ENCODE results near the gene TAGLN3. TPM values are rescaled to one million over a fixed set of nuclear protein-coding genes. Genes with fewer than 3 reads are reported as not detected.

TAGLN3 gene
- polyA plus RNA-seq, 1 of the 3 experiments (the other 2 are of a cell fraction) = 19.6 TPM

DNA sequence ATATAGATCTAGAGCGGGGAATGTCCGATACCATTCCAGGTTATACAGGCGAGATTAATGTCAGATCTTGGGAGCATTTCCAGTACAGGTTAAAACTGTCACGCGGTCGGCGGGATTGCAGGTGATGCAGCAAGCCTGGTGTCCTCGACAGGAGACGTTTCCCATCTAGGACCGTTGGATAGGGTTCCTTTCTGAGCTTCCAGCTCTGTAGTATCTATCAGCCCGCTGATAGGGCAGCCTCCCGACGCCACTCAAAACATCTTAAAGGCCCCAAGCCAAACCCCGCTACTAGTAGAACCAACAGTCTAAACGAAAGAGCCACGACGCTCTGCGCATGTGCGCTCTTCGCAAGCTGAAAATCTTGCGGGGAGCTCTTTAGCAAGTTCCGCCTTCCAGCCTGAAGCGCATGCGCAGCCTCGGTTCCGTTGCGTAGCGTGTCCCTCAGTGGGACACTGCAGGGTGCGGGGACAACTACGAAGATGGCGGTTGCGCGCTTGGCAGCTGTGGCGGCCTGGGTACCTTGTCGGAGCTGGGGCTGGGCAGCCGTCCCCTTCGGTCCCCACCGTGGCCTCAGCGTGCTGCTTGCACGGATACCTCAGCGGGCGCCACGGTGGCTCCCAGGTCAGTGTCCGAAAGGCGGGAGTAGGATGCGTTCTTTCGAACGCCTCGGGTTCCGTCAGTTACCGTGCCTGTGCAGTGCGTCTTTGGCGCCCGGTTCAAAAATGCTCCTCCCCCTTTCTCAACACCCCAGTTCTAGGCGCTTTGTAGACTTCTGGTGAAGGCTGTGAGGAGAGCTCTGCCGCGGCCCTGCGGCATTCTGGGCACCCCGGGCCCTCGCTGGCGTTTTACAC, 19.9 kb upstream of the TAGLN3 start, which contains the start of gene ABHD10:
Gene ABHD10 (plus strand): TSS at position 444 of the 851 bp plus-strand sequence. CDS start 36 bp downstream, at position 480.
- H3K9me3 ChIP-seq = no peaks in the 10 kb centered on the region
- no peaks in the 10 kb centered on the region for H3K9me2 ChIP-seq
- no peaks in the 10 kb centered on the region for H3K27me3 ChIP-seq (ENCODE audit: insufficient read depth)
- 3% methylated on average over 31 of the region's 61 CpGs for WGBS (ENCODE audit: low lambda C conversion rate)
- POLR2A ChIA-PET = interaction anchor here (1.0 to 1.7 kb wide), 4 partner anchors 11 to 21 kb away, joined by 3 to 20 read pairs (median 4); partner anchors contain the start of gene TAGLN3
- CTCF ChIA-PET = interaction anchor here (0.9 to 5.7 kb wide), 13 partner anchors 10 to 287 kb away, joined by 3 to 40 read pairs (median 5); no protein-coding TSS in a partner anchor
- peak within 1 kb of the TSS; percentile 80 for H3K9ac ChIP-seq
- peak within 1 kb of the TSS; percentile 80 for H3K4me2 ChIP-seq
- peak within 1 kb of the TSS; percentile 84 to 92 for H3K4me3 ChIP-seq (ENCODE audit: low read depth in 2 of 2, low read length in 1 of 2)
- H3K4me1 ChIP-seq (ENCODE audit: control insufficient read depth in 1 of 2, insufficient read depth in 2 of 2, low read depth in 1 of 2, low read length in 1 of 2) = peaks cover 8 to 12% of the 10 kb centered on the region in 2 experiments; a peak in 3 of 4 replicates
- H3K79me2 ChIP-seq (ENCODE audit: insufficient read depth) = peaks cover 48% of the 10 kb centered on the region
- peaks cover 18 to 24% of the 10 kb centered on the region in 2 experiments for H3K36me3 ChIP-seq (replicated peaks in 1 of 2; ENCODE audit: control insufficient read depth in 1 of 2, insufficient read depth in 2 of 2, low read length in 1 of 2)
- no peak for TF ChIP-seq FOXM1 (IDR thresholded peaks at IDR 0.05; ENCODE audit: low read depth)
- TF ChIP-seq, protein P1, sequence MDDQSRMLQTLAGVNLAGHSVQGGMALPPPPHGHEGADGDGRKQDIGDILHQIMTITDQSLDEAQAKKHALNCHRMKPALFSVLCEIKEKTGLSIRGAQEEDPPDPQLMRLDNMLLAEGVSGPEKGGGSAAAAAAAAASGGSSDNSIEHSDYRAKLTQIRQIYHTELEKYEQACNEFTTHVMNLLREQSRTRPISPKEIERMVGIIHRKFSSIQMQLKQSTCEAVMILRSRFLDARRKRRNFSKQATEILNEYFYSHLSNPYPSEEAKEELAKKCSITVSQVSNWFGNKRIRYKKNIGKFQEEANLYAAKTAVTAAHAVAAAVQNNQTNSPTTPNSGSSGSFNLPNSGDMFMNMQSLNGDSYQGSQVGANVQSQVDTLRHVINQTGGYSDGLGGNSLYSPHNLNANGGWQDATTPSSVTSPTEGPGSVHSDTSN (IDR thresholded peaks at IDR 0.05) = peak; percentile 83
- peak; percentile 88 for TF ChIP-seq YY1 (IDR thresholded peaks at IDR 0.05; ENCODE audit: low read depth)
- TF ChIP-seq, protein P2, sequence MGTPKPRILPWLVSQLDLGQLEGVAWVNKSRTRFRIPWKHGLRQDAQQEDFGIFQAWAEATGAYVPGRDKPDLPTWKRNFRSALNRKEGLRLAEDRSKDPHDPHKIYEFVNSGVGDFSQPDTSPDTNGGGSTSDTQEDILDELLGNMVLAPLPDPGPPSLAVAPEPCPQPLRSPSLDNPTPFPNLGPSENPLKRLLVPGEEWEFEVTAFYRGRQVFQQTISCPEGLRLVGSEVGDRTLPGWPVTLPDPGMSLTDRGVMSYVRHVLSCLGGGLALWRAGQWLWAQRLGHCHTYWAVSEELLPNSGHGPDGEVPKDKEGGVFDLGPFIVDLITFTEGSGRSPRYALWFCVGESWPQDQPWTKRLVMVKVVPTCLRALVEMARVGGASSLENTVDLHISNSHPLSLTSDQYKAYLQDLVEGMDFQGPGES (IDR thresholded peaks at IDR 0.05; ENCODE audit: low read depth, low read length) = no peak
- TF ChIP-seq TAF1 (IDR thresholded peaks at IDR 0.05; ENCODE audit: borderline replicate concordance, low read depth, low read length) = peak; percentile 7; the same call in 1 of the 2 replicates
- TF ChIP-seq RCOR1 (IDR thresholded peaks at IDR 0.05; ENCODE audit: low read length) = peak; percentile 34; the same call in 1 of the 2 replicates
- TF ChIP-seq, protein P3, sequence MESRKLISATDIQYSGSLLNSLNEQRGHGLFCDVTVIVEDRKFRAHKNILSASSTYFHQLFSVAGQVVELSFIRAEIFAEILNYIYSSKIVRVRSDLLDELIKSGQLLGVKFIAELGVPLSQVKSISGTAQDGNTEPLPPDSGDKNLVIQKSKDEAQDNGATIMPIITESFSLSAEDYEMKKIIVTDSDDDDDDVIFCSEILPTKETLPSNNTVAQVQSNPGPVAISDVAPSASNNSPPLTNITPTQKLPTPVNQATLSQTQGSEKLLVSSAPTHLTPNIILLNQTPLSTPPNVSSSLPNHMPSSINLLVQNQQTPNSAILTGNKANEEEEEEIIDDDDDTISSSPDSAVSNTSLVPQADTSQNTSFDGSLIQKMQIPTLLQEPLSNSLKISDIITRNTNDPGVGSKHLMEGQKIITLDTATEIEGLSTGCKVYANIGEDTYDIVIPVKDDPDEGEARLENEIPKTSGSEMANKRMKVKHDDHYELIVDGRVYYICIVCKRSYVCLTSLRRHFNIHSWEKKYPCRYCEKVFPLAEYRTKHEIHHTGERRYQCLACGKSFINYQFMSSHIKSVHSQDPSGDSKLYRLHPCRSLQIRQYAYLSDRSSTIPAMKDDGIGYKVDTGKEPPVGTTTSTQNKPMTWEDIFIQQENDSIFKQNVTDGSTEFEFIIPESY (IDR thresholded peaks at IDR 0.05; ENCODE audit: borderline replicate concordance, low read depth) = no peak
- TF ChIP-seq NRF1 (IDR thresholded peaks at IDR 0.05; ENCODE audit: low read depth, low read length) = peak; percentile 99
- peak; percentile 25; the same call in 1 of the 2 replicates for TF ChIP-seq GATA2 (CRISPR knock-in tag; IDR thresholded peaks at IDR 0.05)
- TF ChIP-seq ELF1 (IDR thresholded peaks at IDR 0.05) = no peak
- TF ChIP-seq SIN3A (IDR thresholded peaks at IDR 0.05; ENCODE audit: borderline replicate concordance, low read depth, low read length) = 0 out of 2 replicates have a peak, but pooled peaks have one; percentile 46
- TF ChIP-seq POLR2AphosphoS5 (IDR thresholded peaks at IDR 0.05; ENCODE audit: low read depth, low read length) = peak; percentile 91
- TF ChIP-seq, protein P4, sequence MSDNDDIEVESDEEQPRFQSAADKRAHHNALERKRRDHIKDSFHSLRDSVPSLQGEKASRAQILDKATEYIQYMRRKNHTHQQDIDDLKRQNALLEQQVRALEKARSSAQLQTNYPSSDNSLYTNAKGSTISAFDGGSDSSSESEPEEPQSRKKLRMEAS (IDR thresholded peaks at IDR 0.05; ENCODE audit: low read depth) = peak; percentile 73
- TF ChIP-seq EP300 (IDR thresholded peaks at IDR 0.05; ENCODE audit: borderline replicate concordance in 1 of 2, low read depth in 1 of 2, low read length in 1 of 2) = no peak
- TF ChIP-seq RFX5 (IDR thresholded peaks at IDR 0.05; ENCODE audit: low read length) = no peak
- H4K20me1 ChIP-seq (ENCODE audit: insufficient read depth) = no peaks in the 10 kb centered on the region
- peak within 1 kb of the TSS; percentile 89 for H2AFZ ChIP-seq (ENCODE audit: low read depth)
- DNase-seq = peak; percentile 90
- peak within 1 kb of the TSS; percentile 70 to 92 for H3K27ac ChIP-seq (ENCODE audit: low read depth in 2 of 2, low read length in 1 of 2)
- peaks cover 36% of the 10 kb centered on the region for H3F3A ChIP-seq (replicated peaks; ENCODE audit: insufficient read depth)

All from SK-N-SH (cell line).